ENCODE results near the gene SUPT3H.
A peak's percentile ranks its signal among the peaks of the same experiment; 100 is the strongest.

SUPT3H gene

DNA sequence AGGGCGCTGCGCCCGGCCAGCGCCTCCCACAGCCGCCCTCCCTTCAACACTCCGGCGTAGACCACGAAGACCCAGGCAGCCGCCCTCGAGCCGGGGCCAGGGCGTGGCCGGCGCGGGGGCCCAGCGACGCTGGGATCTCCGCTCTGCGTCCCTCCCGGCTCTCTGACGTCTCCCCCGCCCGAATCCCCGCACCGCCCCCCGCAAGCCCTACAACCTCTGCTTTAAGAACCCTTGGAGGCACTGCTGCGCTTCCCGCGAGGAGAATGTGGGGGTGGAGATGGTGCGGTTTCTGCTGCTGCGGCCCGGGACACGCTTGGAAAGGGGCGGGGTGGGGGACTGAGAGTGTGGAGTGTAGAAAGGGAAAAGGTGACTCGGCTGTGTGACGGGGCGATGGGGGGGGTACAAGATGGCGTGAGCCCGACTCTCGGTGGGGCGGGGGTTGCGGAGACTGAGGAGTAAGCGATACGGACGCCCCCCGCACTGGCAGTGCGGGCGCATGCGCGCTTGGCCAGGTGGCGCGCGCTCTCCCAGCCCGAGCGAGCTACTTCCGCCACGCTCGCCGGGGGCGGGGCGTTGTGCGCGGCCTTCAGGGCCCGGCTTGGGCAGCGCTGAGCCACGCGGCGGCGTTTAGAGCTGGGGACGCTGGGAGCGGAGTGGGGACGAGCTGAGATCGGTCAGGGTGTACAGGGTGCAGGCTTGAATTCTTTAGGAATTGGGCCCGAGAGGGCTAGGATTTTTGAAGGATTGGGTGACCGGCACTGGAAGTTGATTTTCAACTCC is at the start of gene SUPT3H:
Gene SUPT3H, minus strand, starts transcription at position 381 of the 780 bp plus-strand sequence.
- FAIRE-seq: peak; percentile 99

GRCh38 chr6:45426251-45426650 is 48.5 kb upstream of the SUPT3H start:
- DNase-seq (ENCODE audit: insufficient read length, low spot score): no peak
- FAIRE-seq: no peak

More for the DNA sequence above, at the start of gene SUPT3H:
- DNase-seq (ENCODE audit: insufficient read length, low spot score): peak; percentile 90

- DNase-seq (ENCODE audit: insufficient read length, low spot score): no peak
- FAIRE-seq: no peak
Measured at GRCh38 chr6:45424451-45424861, 46.7 kb upstream of the SUPT3H start.

- FAIRE-seq: no peak
- no peak for DNase-seq (ENCODE audit: insufficient read length, low spot score)
Measured at GRCh38 chr6:45423824-45424450, 46.2 kb upstream of the SUPT3H start.

DNA sequence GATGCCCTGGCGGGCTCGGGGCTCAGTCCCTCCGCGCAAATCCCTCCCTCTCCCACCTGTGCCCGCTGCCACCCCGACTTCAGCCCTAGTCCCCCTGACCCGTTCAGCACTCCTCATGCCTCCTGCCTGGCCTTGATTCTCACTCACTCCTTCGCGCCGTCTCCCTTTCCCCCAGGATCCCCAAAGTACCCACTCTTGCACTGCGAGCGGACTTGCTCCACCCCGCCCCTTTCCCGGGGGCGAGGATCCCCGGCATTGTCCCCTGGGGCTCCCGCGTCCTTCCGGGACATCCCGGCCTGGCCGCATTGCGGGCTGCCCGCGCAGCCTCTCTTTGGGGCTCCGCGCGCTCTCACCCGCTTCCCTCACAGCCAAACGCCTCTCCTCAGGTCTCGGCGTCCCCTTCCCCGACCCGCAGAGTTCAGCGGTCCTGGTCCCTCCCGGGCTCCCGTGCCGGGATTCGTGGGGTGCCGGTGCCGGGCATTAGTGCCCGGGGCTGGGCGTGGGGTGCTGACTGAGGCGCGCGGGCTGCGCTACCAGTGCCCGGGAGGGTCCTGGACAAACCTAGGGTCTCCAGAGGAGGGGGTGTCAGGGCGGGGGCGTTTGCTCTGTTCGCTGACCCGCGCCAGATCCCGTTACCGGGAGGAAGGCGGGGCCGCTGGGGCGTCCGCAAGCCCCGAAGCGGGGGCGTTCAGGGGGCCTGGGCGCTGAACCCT is 45.5 kb upstream of the SUPT3H start:
- FAIRE-seq: peak; percentile 72
- no peak for DNase-seq (ENCODE audit: insufficient read length, low spot score)

DNA sequence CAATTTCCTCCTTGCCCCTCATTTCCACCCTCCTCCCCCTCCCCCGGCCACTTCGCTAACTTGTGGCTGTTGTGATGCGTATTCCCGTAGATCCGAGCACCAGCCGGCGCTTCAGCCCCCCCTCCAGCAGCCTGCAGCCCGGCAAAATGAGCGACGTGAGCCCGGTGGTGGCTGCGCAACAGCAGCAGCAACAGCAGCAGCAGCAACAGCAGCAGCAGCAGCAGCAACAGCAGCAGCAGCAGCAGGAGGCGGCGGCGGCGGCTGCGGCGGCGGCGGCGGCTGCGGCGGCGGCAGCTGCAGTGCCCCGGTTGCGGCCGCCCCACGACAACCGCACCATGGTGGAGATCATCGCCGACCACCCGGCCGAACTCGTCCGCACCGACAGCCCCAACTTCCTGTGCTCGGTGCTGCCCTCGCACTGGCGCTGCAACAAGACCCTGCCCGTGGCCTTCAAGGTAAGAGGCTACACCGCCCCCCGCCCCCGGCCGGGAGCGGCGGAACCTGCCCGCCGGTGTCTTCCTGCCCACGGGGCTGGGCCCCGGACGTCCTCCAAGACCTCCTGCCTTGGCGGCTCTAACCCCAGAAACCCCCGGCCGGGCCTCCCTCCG is 44.9 kb upstream of the SUPT3H start:
- DNase-seq (ENCODE audit: insufficient read length, low spot score) (no peak), FAIRE-seq (peak; percentile 59)

DNA sequence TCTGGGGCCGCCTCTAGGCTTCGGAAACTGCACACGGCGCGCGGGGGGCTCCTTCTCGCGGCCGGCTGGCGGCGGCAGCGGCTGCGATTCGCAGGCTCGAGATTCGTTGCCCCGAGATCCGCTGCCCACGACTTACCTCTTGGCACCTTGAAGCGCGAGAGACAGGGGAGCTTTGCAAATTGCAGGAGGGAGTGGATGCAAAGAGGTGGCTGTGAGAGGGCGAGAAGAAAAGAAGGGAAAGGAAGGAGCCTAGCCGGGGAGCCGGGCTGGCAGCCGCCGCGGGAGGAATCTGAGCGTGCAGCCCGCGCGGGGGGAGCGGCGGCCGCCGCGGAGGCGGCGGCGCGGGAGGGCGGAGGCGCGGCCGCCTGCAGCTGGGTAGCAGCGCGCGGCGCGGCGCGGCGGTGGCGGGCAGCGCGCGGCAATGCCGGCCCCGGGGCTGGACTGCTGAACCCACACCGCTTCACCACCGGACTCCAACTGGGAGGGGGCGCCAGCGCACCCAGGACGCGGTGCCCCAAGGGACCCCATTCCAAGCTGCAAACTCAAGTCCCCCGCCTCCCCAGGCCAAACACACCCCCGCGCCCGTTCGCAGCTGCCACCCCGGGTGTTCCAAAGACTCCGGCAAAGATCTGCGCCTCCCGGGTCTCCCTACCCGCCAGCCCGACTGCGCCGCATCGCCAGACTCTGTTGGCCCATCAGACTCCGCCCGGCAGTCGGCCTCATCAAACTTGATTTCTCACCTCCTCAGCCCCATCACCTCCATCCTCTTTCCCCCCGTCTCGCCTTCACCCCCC is 44.2 kb upstream of the SUPT3H start:
- FAIRE-seq (peak; percentile 58), DNase-seq (ENCODE audit: insufficient read length, low spot score) (peak; percentile 64)

GRCh38 chr6:45420909-45421708 is 43.4 kb upstream of the SUPT3H start:
- FAIRE-seq (no peak), DNase-seq (ENCODE audit: insufficient read length, low spot score) (no peak)

GRCh38 chr6:45420083-45420908 is 42.6 kb upstream of the SUPT3H start:
- FAIRE-seq (no peak), DNase-seq (ENCODE audit: insufficient read length, low spot score) (no peak)

DNA sequence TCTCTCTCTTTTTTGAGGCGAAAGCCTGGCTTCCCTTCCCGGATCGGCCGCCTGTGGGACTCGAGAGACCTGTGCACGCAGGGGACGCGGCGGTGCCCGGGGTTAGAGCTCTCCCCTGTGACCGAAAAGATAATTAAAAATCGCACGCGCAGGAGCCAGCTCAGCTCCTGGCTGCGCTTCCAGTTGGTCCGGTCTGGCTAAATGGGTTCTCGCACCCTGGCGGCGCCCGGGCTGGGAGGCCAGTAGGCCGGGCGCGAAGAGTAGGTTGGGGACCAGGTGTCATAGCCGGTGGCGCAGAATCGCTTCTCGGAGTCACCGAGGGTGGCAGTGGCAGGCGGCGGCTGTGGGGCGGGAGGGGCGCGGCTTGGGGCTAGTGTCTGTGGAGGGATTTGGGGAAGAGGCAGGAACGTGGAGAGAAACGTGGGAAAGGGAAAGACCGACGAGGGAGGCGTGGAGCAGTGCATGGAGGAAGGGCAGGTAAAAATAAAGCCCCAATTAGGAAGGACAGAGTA is 41.9 kb upstream of the SUPT3H start:
- no peak for FAIRE-seq
- DNase-seq (ENCODE audit: insufficient read length, low spot score): no peak

GRCh38 chr6:45417436-45417835 is 39.7 kb upstream of the SUPT3H start:
- no peak for DNase-seq (ENCODE audit: insufficient read length, low spot score)
- FAIRE-seq: no peak

DNA sequence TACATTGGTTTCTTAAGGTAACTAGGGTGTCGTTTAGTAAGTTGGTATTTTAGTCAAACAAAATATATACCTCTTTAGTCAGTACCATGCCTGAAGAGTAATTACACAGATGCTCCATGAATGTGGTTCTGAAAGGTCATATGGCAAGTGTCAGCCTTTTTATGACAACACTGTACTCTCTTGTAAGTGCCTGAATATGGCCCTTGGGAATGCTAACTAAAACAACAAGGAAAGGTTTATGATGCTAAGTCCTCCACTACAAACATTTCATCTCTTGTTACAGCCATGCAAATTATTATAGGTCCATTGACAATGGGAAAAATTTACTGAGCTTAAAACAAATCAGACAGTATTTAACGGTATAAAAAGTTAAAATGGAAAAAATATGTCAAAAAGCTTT is 39.0 kb upstream of the SUPT3H start:
- no peak for DNase-seq (ENCODE audit: insufficient read length, low spot score)
- no peak for FAIRE-seq

- DNase-seq (ENCODE audit: insufficient read length, low spot score) (no peak), FAIRE-seq (no peak)
Measured at GRCh38 chr6:45415788-45416518, 38.2 kb upstream of the SUPT3H start.

DNA sequence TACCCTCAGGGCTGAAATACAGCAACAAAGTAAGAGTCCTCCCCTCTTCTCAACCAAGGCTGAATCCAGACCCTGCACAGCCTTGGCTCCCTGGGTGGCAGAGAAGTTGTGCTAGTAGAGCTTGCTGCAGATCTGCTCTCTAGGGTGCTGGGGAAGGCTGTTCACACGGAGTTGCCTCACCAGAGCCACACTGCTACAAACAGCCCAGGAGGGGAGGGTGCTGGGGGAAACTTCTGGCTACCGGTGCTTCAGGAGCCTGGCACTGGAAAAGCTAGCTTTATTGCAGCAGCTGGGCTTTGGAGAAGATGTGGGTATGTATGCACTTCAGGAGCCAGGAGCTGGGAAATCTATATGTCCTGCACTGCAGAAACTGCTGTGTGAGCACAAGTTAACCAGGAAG is 37.6 kb upstream of the SUPT3H start:
- no peak for FAIRE-seq
- no peak for DNase-seq (ENCODE audit: insufficient read length, low spot score)

- no peak for FAIRE-seq
- no peak for DNase-seq (ENCODE audit: insufficient read length, low spot score)
Measured at GRCh38 chr6:45411959-45412358, 34.2 kb upstream of the SUPT3H start.

DNA sequence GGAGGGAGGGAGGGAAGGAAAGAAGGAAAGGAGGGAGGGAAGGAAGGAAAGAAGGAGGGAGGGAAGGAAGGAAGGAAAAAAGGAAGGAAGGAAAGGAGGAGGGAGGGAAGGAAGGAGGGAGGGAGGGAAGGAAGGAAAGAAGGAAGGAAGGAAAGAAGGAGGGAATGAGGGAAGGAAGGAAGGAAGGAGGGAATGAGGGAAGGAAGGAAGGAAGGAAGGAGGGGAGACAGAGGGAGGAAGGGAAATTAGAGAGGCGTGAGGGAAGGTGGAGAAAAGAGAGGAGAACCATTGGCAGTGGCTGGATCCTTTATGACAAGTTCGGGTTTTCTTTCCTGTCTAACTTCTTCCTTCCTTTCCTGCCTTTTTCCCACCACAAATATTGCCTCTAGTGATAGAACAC is 22.3 kb upstream of the SUPT3H start:
- FAIRE-seq (no peak), DNase-seq (ENCODE audit: insufficient read length, low spot score) (no peak)

DNA sequence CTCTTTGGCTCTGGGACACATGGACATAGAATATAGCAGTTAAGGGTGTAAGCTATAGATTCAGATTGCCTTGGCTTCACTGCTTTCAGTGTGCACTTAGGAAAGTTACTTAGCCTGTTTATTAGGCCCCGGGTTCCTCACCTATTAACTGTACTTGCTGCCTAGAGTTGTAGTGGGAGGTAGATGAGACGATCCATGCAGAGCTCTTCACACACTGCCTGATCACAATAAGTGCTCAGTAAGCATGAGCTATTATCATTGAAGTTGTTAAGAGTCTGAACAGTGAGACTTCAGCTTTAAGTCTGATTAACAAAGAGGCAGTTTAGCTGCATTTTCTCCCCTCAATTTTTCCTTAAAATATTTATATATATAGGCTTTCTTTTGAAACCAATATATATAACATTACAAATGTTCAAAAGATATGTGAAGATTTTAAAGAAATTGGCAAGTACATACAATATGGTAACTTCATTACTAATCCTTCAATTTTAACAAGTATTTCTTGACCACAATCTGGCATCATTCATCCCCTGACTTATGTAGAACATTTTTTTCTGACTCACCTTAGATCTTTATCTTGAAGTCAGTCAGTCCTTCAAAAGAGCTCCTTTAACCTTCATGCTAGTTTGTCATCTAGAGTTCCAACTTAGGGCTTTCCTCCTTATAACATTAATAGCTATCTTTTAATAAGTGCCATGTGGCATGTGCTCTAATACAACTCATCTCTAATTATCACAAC is 20.5 kb upstream of the SUPT3H start:
- no peak for DNase-seq (ENCODE audit: insufficient read length, low spot score)
- peak; percentile 59 for FAIRE-seq

Measured in HTR-8/SVneo (cell line).